GM20431 (cell line): Measurements from ENCODE around the gene SLC25A27.

Source experiments
- in situ Hi-C: fragments of 300-500 bp; cut with MseI, MboI; formaldehyde crosslinking; loops from one replicate; pipeline ENCODE4 v1.15.0; 2020; ENCODE audit warnings: low sequenced_read_pairs; ENCODE audit not compliant: unreplicated experiment

SLC25A27 gene

GRCh38 chr6:46652603-46653438, at the start of gene SLC25A27, which contains the start of gene CYP39A1:
TSS of gene SLC25A27 (plus strand) at chr6:46652975. CDS start at chr6:46653193, 218 bp downstream.
TSS of gene CYP39A1 (minus strand) at chr6:46652818. CDS start at chr6:46652582, 236 bp downstream.
- in situ Hi-C loops = no loop called here

- in situ Hi-C loops = no loop called here
These were observed 47.5 kb upstream of the SLC25A27 start for GRCh38 chr6:46605091-46605797.

- in situ Hi-C loops = no loop called here
These were observed 46.4 kb upstream of the SLC25A27 start for GRCh38 chr6:46606338-46606737.

GRCh38 chr6:46610862-46611553, 41.8 kb upstream of the SLC25A27 start:
- in situ Hi-C loops = no loop called here

GRCh38 chr6:46612645-46613044, 40.1 kb upstream of the SLC25A27 start:
- in situ Hi-C loops = no loop called here

- in situ Hi-C loops = no loop called here
These were observed 34.0 kb upstream of the SLC25A27 start for GRCh38 chr6:46618726-46619125.

GRCh38 chr6:46626228-46626909, 26.4 kb upstream of the SLC25A27 start:
- in situ Hi-C loops = loop anchor here (25.0 kb wide), 1 partner anchor 539 kb away; no protein-coding TSS in a partner anchor

- in situ Hi-C loops = loop anchor here (25.0 kb wide), 1 partner anchor 540 kb away; no protein-coding TSS in a partner anchor
These were observed 25.8 kb upstream of the SLC25A27 start for GRCh38 chr6:46626976-46627375.

GRCh38 chr6:46628498-46628897, 24.3 kb upstream of the SLC25A27 start:
- in situ Hi-C loops = loop anchor here (25.0 kb wide), 1 partner anchor 541 kb away; no protein-coding TSS in a partner anchor

- in situ Hi-C loops = loop anchor here (25.0 kb wide), 1 partner anchor 542 kb away; no protein-coding TSS in a partner anchor
These were observed 23.8 kb upstream of the SLC25A27 start for GRCh38 chr6:46628976-46629375.

GRCh38 chr6:46629691-46630090, 23.1 kb upstream of the SLC25A27 start:
- in situ Hi-C loops = loop anchor here (25.0 kb wide), 1 partner anchor 542 kb away; no protein-coding TSS in a partner anchor

- in situ Hi-C loops = loop anchor here (25.0 kb wide), 1 partner anchor 545 kb away; no protein-coding TSS in a partner anchor
These were observed 20.7 kb upstream of the SLC25A27 start for GRCh38 chr6:46632053-46632452.

GRCh38 chr6:46635462-46635861, 17.3 kb upstream of the SLC25A27 start:
- in situ Hi-C loops = loop anchor here (25.0 kb wide), 1 partner anchor 548 kb away; no protein-coding TSS in a partner anchor

GRCh38 chr6:46637145-46637544, 15.6 kb upstream of the SLC25A27 start:
- in situ Hi-C loops = loop anchor here (25.0 kb wide), 1 partner anchor 550 kb away; no protein-coding TSS in a partner anchor

- in situ Hi-C loops = loop anchor here (25.0 kb wide), 1 partner anchor 551 kb away; no protein-coding TSS in a partner anchor
These were observed 14.8 kb upstream of the SLC25A27 start for GRCh38 chr6:46637933-46638332.

- in situ Hi-C loops = loop anchor here (25.0 kb wide), 1 partner anchor 551 kb away; no protein-coding TSS in a partner anchor
These were observed 14.1 kb upstream of the SLC25A27 start for GRCh38 chr6:46638650-46639049.

- in situ Hi-C loops = loop anchor here (25.0 kb wide), 1 partner anchor 556 kb away; no protein-coding TSS in a partner anchor
These were observed 9.6 kb upstream of the SLC25A27 start for GRCh38 chr6:46642928-46643751.

GRCh38 chr6:46645265-46645664, 7.5 kb upstream of the SLC25A27 start:
- in situ Hi-C loops = loop anchor here (25.0 kb wide), 1 partner anchor 558 kb away; no protein-coding TSS in a partner anchor
